Left colon (tissue), 2 donors: ENCODE results near the gene EDAR. TPM values are rescaled to one million over a fixed set of nuclear protein-coding genes. Genes with fewer than 3 reads are reported as not detected.
A peak's percentile ranks its signal among the peaks of the same experiment; 100 is the strongest.

Experiments used
- ATAC-seq: fragments of 200-7000 bp; cut with Tn5 transposase; one replicate; pipeline ENCODE4 v1.9.1; 2020; ENCODE audit warnings: mild to moderate bottlenecking, moderate library complexity
- DNase-seq, 2 donors: peaks; one replicate each; pipeline ENCODE4 v3.0.0-alpha.2; 2020
- intact Hi-C, 2 donors: fragments of 100-400 bp; cut with DNase I in 1 of 2; cut with micrococcal nuclease in 1 of 2; formaldehyde crosslinking; loops; one replicate each; pipeline versions ENCODE4 v1.11.2 to v1.14.0; 2022; cut with DNase I, micrococcal nuclease
- long read RNA-seq: library from polyadenylated mRNA; unstranded; transcript quantifications from one replicate; pipeline ENCODE4 v2.0.0, GENCODE V29; 2021
- total RNA-seq, 2 donors: library from RNA; stranded (reverse); fragmentation: NEBNext Ultra II Directional; extraction: Animal tissue kit (Norgen Biotek cat#: 25700); gene quantifications; one replicate each; pipeline ENCODE4 v1.2.1, GENCODE V29; 2021
- donor health status: DM: no; HTN: no; CAD: no.
- donor health status: DM: yes; HTN: yes; CAD: no.

EDAR gene
- total RNA-seq: under 1 TPM; 0.43 to 0.61 TPM
- long read RNA-seq: 0 reads

- DNase-seq (peak; percentile 57 to 67), ATAC-seq (peak; percentile 93)
- intact Hi-C loops: no loop called here
Measured at GRCh38 chr2:108988796-108989713, at the start of gene EDAR. EDAR (minus strand) TSS chr2:108989220; CDS start chr2:108931014, 58,206 bp downstream.

GRCh38 chr2:109033171-109033570, 44.2 kb upstream of the EDAR start:
- intact Hi-C loops: no loop called here
- DNase-seq: no peak
- ATAC-seq: no peak

- DNase-seq: no peak
- intact Hi-C loops: no loop called here
- ATAC-seq: no peak
Measured at GRCh38 chr2:109032229-109032820, 43.3 kb upstream of the EDAR start.

GRCh38 chr2:109031476-109032228, 42.6 kb upstream of the EDAR start:
- DNase-seq: peak; percentile 41 to 60
- intact Hi-C loops: no loop called here
- ATAC-seq: peak; percentile 91

- ATAC-seq: no peak
- DNase-seq: no peak
Measured at GRCh38 chr2:109030870-109031475, 42.0 kb upstream of the EDAR start.

GRCh38 chr2:109029490-109030201, 40.6 kb upstream of the EDAR start:
- ATAC-seq (no peak), DNase-seq (no peak)
- intact Hi-C loops: no loop called here

More at GRCh38 chr2:109030870-109031475, 42.0 kb upstream of the EDAR start:
- intact Hi-C loops: no loop called here

GRCh38 chr2:109028738-109029489, 39.9 kb upstream of the EDAR start:
- ATAC-seq (no peak), DNase-seq (no peak)
- intact Hi-C loops: no loop called here

- intact Hi-C loops: no loop called here
- ATAC-seq (no peak), DNase-seq (no peak)
Measured at GRCh38 chr2:109028277-109028676, 39.3 kb upstream of the EDAR start.

GRCh38 chr2:109027702-109028101, 38.7 kb upstream of the EDAR start:
- intact Hi-C loops: no loop called here
- ATAC-seq: no peak

GRCh38 chr2:109024477-109024876, 35.5 kb upstream of the EDAR start:
- intact Hi-C loops: no loop called here
- ATAC-seq: no peak
- no peak for DNase-seq

More at GRCh38 chr2:109027702-109028101, 38.7 kb upstream of the EDAR start:
- DNase-seq: no peak

GRCh38 chr2:109021895-109022300, 32.9 kb upstream of the EDAR start:
- intact Hi-C loops: no loop called here
- ATAC-seq: no peak
- DNase-seq: no peak

- intact Hi-C loops: no loop called here
- ATAC-seq: no peak
- DNase-seq: no peak
Measured at GRCh38 chr2:109020217-109020637, 31.2 kb upstream of the EDAR start.

GRCh38 chr2:109018452-109018851, 29.4 kb upstream of the EDAR start:
- intact Hi-C loops: no loop called here
- DNase-seq (no peak), ATAC-seq (no peak)

GRCh38 chr2:109017017-109017416, 28.0 kb upstream of the EDAR start:
- ATAC-seq (peak; percentile 57), DNase-seq (no peak)
- intact Hi-C loops: no loop called here

- no peak for DNase-seq
- intact Hi-C loops: no loop called here
- ATAC-seq: peak; percentile 23
Measured at GRCh38 chr2:109016376-109016775, 27.4 kb upstream of the EDAR start.

GRCh38 chr2:109014476-109014875, 25.5 kb upstream of the EDAR start:
- DNase-seq (no peak), ATAC-seq (no peak)
- intact Hi-C loops: no loop called here

GRCh38 chr2:109013051-109013450, 24.0 kb upstream of the EDAR start:
- intact Hi-C loops: no loop called here
- peak; percentile 72 for ATAC-seq
- DNase-seq: no peak
